ENCODE measurements around the gene FUOM.
"Not testable (repeated sequence)": the region's sequence is repeated elsewhere in the genome, so short reads cannot be mapped to it uniquely, and the experiment has no call there.

FUOM gene

DNA sequence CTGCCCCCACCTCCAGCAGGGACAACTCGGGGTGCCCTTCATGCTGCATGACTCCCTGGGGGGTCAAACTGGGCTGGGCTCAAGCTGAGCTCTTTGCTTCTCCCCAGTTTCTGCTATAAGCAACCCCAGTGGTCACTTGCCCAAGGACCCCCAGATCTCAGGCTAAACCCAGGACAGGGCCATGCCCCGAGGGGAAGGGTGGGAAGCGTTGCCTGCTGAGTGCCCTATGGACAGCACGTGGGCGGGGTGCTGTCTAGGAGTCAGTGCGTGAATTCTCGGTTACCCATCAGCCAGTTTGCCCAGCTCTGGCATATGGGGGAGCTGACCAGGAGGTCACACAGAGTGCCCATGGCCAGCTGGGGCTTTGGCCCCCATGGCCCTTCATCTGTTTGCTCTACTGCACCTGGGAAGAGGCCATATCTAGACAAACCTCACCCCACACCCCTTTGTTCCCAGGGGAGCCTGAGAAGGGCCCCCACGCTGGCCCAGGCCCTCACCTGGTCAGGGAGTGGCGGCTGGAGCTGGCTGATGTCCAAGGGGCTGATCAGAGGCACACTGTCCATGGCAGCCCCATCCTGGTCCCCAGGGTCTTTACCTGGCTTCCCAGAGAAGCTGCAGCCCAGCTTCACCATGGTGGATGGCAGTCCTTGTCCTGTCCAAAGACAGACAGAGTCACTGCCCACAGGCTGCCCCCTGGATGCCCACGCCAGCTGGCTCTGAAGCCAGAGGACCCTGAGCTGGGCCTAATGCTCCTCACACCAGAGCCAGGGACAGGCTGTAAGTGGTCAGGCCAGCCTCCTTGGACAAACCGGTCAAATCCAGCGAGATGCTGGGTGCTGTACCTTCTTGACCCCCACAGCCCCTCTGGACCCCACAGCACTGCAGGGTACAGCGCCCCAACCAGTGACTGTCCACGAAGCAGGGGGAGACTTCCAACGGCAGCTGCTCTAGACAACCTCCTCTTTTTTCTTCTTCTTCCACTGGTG lies 29.2 kb downstream of the FUOM start:
- DNase-seq = no peak

DNA sequence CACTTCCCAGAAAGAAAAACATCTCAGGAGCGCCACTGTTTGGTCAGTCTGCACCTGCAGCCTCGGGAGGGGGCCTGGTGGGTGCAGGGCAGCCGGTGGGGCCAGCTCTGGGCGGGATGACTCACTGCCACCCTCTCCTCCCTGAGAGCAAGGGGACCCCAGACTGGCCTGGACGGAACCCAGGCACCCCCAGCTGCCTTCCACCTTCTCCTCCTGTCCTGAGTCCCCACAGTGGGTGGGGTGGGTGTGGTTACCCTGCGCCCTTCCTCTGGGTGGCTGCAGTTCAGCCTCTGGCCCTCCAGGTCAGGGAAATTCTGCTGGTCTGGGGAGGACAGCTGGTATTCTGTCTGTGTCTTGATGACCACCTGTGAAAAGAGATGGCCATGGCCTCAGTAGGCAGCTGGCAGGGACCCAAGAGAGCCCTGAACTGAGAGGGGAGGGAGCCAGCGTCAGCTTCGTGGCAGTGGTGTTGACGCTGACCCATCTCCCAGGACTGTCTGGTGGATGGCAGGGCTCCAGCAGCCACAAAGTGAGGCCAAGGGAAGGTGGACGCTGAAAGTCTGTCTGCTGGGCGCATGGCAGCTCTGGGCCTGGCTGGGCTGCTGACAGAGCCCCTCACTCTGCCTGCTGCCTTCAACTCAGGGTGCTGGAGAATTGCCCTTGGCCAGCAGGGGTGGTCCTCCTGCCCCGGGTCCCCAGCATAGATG lies 30.0 kb downstream of the FUOM start:
- no peak for DNase-seq

GRCh38 chr10:133326745-133327650 lies 30.8 kb downstream of the FUOM start:
- DNase-seq = no peak

- DNase-seq = no peak
These were observed 31.6 kb downstream of the FUOM start for GRCh38 chr10:133326223-133326551.

- peak; percentile 27 for DNase-seq
These were observed 32.2 kb downstream of the FUOM start for GRCh38 chr10:133325440-133326222.

DNA sequence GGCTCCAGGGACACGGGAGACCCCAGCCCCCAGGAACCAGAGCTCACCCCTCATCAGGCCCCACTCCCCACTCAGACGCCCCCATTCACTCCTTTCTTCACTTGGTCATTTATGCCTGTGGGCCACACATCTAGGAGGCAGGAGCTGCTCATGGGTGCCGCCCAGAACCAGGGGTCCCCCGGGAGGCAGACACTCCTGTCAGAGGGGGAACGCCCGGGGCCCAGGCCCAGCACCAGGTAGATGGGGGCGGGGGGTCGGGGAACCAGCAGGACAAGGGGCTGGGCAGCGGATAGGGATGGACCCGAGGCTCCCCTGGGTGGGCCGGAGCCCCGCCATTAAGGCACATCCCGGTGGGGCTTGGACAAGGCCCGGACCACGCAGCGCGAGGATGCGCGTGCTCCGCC lies 33.0 kb downstream of the FUOM start:
- no peak for DNase-seq

GRCh38 chr10:133324198-133324792 lies 33.5 kb downstream of the FUOM start:
- DNase-seq = peak; percentile 62

DNA sequence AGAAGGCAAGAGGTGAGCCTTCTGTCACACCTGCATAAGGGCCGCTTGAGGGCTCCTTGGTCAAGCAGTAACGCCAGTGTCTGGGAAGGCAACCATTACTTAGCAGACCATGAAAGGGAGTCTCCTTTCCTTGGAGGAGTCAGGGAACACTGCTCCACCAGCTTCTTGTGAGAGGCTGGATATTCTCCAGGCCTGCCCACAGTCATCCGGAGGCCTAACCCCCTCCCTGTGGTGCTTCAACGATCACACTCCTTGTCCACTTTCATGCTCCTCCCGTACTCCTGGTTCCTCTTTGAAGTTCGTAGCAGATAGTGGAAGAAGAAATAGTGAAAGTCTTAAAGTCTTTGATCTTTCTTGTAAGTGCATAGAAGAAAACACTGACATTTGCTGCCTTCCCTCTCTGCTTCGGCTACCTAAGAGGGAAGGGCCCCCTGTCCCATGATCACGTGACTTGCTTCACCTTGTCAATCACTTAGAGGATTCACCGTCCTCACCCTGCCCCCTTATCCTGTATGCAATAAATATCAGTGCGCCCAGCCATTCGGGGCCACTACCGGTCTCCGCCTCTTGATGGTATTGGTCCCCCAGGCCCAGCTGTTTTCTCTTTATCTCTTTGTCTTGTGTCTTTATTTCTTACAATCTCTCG lies 35.6 kb downstream of the FUOM start:
- not testable (repeated sequence) for DNase-seq

DNA sequence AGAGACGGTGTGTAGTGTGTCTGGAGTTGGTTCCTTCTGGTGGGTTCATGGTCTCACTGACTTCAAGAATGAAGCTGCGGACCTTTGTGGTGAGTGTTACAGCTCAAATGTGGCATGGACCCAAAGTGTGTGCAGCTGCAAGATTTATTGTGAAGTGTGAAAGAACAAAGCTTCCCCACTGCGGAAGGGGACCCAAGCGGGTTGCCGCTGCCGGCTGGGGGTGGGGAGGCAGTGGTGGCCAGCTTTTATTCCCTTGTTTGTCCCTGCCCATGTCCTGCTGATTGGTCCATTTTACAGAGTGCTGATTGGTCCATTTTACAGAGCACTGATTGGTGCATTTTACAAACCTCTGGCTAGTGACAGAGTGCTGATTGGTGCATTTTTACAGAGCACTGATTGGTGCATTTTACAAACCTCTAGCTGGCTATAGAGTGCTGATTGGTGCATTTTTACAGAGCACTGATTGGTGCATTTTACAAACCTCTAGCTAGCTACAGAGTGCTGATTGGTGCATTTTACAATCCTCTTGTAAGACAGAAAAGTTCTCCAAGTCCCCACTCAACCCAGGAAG lies 36.9 kb downstream of the FUOM start:
- not testable (repeated sequence) for DNase-seq

GRCh38 chr10:133318494-133319127 lies 39.2 kb downstream of the FUOM start:
- DNase-seq = peak; percentile 69

DNA sequence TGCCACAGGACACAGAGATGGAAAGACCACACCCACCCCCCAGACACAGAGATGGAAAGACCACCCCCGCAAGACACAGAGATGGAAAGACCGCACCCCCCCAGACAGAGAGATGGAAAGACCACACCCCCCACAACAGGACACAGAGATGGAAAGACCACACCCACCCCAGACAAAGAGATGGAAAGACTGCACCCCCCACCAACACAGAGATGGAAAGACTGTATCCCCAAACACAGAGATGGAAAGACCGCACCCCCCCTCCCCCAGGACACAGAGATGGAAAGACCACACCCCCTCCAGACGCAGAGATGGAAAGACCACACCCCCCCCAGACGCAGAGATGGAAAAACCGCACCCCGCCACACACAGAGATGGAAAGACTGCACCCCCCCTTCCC lies 41.1 kb downstream of the FUOM start:
- no peak for DNase-seq

GRCh38 chr10:133316266-133316665 lies 41.6 kb downstream of the FUOM start:
- DNase-seq = no peak

DNA sequence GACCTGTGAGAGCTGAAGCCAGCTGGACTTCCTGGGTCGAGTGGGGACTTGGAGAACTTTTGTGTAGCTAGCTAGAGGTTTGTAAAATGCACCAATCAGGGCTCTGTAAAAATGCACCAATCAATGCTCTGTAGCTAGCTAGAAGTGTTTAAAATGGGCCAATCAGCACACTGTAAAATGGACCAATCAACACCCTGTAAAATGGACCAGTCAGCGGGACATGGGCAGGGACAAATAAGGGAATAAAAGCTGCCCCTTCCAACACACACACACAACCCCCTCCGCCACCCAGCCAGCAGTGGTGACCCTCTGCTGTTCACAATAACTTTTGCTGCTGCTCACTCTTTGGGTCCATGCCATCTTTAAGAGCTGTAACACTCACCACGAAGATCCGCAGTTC lies 42.0 kb downstream of the FUOM start:
- DNase-seq = no peak

DNA sequence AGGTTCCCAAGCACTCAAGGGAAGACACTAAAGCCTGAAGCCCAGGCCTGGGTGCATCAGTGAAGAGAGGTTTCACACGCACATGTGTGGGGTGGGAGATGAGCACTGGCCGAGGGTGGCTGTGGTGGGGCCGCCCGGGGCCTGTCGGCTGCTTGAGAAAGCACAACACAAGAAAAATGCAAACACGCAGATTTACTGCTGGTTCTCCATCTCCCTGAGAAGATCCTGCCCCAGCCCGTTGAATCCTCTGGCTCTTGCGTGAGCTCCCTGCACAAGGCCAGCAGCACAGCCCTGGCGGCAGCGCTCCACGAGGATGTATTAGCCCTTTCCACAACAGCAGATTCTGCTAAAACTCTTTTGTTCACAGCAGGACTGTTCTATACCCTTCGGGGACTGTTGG lies 42.9 kb downstream of the FUOM start:
- no peak for DNase-seq

GRCh38 chr10:133313192-133313591 lies 44.6 kb downstream of the FUOM start:
- DNase-seq = no peak

DNA sequence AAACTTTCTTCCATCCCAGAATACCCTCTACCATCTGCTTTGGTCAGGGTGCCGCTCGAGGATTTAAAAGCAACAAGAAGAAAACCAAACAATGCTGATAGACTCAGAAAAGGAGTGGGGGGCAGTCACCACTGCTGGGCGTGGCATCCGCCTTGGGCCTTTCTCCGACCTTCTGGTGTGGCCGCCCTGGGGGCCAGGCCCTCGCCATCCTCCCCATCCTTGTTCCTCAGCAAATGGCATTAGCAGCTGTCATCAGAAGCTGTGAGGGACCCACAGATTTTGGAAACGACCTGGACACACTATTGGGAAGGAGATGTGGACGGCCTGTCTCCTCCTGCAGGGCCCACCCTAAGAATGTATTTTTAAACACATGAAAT lies 45.1 kb downstream of the FUOM start:
- DNase-seq = no peak

DNA sequence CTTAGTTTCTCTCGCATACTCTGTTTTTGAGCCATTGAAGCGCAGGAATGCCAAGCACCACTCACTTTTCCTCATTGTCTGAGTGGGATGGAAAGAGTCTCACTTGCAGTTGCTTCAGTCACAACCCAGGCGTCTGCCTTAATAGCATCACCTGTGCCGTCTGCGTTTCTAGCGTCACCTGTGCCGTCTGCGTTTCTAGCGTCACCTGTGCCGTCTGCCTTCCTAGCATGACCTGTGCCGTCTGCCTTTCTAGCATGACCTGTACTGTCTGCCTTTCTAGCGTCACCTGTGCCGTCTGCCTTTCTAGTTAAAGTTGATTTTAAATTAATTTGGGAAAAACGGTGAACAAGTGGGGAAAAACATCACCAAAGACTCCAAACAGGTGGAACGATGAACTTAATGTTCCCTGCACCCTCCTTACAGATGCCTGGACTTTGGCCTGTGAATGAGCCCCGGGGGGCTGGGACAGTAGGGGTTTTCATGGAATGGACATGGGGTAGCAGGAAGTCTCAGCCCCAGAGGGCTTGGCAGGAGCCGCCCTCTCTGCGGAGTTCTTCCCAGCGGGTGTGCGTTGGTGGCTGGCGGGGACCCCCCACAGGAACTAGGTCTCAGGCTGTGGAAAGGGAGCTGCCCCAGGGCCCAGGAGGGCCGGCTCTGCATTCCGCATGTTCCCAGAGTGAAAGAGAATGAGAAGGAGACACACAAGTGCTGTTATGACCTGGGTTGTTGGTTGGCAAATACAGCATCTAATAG lies 45.6 kb downstream of the FUOM start:
- no peak for DNase-seq

- no peak for DNase-seq
These were observed 46.2 kb downstream of the FUOM start for GRCh38 chr10:133311570-133311969.

GRCh38 chr10:133310789-133311188 lies 47.0 kb downstream of the FUOM start:
- DNase-seq = no peak

GRCh38 chr10:133310399-133310755 lies 47.4 kb downstream of the FUOM start:
- no peak for DNase-seq

Data from stimulated activated CD4-positive, alpha-beta T cell treated with anti-CD3 and anti-CD28 coated beads, Interleukin-4, amount 100 ng/mL, for 1 hour (primary cell).